Hepatocyte (in vitro differentiated cells): Measurements from ENCODE around the gene MKRN2OS.

Source experiments
- EZH2 ChIP-seq: fragments of 200-600 bp; sonication (generic); IDR thresholded peaks from 2 replicates; pipeline ENCODE4 v1.6.1; 2016; ENCODE audit warnings: antibody characterized with exemption, mild to moderate bottlenecking, borderline replicate concordance
- EZH2phosphoT487 ChIP-seq: fragments of 200-600 bp; sonication (generic); IDR thresholded peaks from one replicate; pipeline ENCODE4 v1.6.1; 2018; ENCODE audit warnings: antibody characterized with exemption, mild to moderate bottlenecking, low read depth, moderate library complexity; ENCODE audit not compliant: unreplicated experiment, severe bottlenecking

- TF ChIP-seq EZH2 (no peak), EZH2phosphoT487 (no peak)
Measured at GRCh38 chr3:12574661-12575060, 29.4 kb upstream of the MKRN2OS start.
